HG03571 (cell line): Measurements from ENCODE around the gene ATG13.
"Not testable (repeated sequence)": the region's sequence is repeated elsewhere in the genome, so short reads cannot be mapped to it uniquely, and the experiment has no call there.

ENCODE experiments used
- ATAC-seq: cut with Tn5 transposase; IDR thresholded peaks from one replicate; pipeline ENCODE4 v1.9.1; 2021; ENCODE audit not compliant: unreplicated experiment

Gene ATG13

GRCh38 chr11:46617134-46617971, at the start of gene ATG13, which contains the start of gene HARBI1:
ATG13 (plus strand) TSS chr11:46617553; CDS start chr11:46644292, 26,739 bp downstream.
HARBI1 (minus strand) TSS chr11:46617227; CDS start chr11:46616237, 990 bp downstream.
- ATAC-seq, result peak; percentile 89

GRCh38 chr11:46570790-46571398, 46.5 kb upstream of the ATG13 start:
- no peak for ATAC-seq

GRCh38 chr11:46574656-46575055, 42.7 kb upstream of the ATG13 start:
- ATAC-seq, result no peak

- no peak for ATAC-seq
Observed at GRCh38 chr11:46577058-46577457, 40.3 kb upstream of the ATG13 start.

GRCh38 chr11:46582588-46582987, 34.8 kb upstream of the ATG13 start:
- ATAC-seq, result no peak

GRCh38 chr11:46583513-46583912, 33.8 kb upstream of the ATG13 start:
- ATAC-seq, result not testable (repeated sequence)

GRCh38 chr11:46588131-46588530, 29.2 kb upstream of the ATG13 start:
- no peak for ATAC-seq

- ATAC-seq, result no peak
Observed at GRCh38 chr11:46588915-46589314, 28.4 kb upstream of the ATG13 start.

GRCh38 chr11:46590740-46591605, 26.4 kb upstream of the ATG13 start:
- no peak for ATAC-seq

GRCh38 chr11:46593550-46594373, 23.6 kb upstream of the ATG13 start, which contains the start of gene AMBRA1:
AMBRA1 (minus strand) TSS chr11:46594023; CDS start chr11:46548380, 45,643 bp downstream.
- ATAC-seq, result peak; percentile 77

GRCh38 chr11:46594374-46594700, 23.0 kb upstream of the ATG13 start:
- no peak for ATAC-seq

GRCh38 chr11:46594785-46595184, 22.6 kb upstream of the ATG13 start:
- no peak for ATAC-seq

- no peak for ATAC-seq
Observed at GRCh38 chr11:46597155-46597554, 20.2 kb upstream of the ATG13 start.

- ATAC-seq, result no peak
Observed at GRCh38 chr11:46597609-46598219, 19.6 kb upstream of the ATG13 start.

- no peak for ATAC-seq
Observed at GRCh38 chr11:46599340-46600193, 17.8 kb upstream of the ATG13 start.

GRCh38 chr11:46600194-46600960, 17.0 kb upstream of the ATG13 start:
- ATAC-seq, result no peak

GRCh38 chr11:46601129-46601528, 16.2 kb upstream of the ATG13 start:
- no peak for ATAC-seq

- ATAC-seq, result no peak
Observed at GRCh38 chr11:46603704-46604308, 13.5 kb upstream of the ATG13 start.
